SU-DHL-6 (cell line): Measurements from ENCODE around the gene TTL.

ENCODE experiments used
- EZH2phosphoT487 ChIP-seq: fragments of 200-600 bp; sonication (generic), shearing (Covaris generic); conservative IDR thresholded peaks from 2 replicates; pipeline ENCODE4 v1.6.1; 2018; ENCODE audit warnings: mild to moderate bottlenecking, antibody characterized with exemption, low read length, moderate library complexity, mixed read lengths
- TF ChIP-seq, protein P1 (sequence below): fragments of 200-600 bp; sonication (generic); IDR thresholded peaks from one replicate; pipeline ENCODE4 v1.5.1; 2017; ENCODE audit warnings: antibody characterized with exemption, mild to moderate bottlenecking, low read length, moderate library complexity; ENCODE audit not compliant: insufficient read depth, poor library complexity, severe bottlenecking

DNA sequence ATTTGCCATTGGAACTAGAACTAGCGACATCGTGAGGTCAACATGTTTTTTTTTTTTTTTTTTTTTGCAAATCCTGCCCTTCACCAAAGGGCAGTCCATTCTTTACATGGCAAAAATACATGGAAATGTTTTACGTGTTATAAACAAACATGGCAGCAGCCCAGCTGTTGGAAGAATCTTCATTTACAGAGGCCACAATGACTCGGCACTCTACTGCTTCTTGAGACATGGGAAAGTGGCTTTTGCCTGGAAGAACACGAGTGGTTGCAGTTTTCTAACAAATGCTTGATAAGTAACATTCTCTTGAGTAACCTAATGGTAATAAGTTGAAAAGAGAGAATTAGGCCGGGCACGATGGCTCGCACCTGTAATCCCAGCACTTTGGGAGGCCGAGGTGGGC lies 37.5 kb downstream of the TTL start:
- TF ChIP-seq, protein P1, sequence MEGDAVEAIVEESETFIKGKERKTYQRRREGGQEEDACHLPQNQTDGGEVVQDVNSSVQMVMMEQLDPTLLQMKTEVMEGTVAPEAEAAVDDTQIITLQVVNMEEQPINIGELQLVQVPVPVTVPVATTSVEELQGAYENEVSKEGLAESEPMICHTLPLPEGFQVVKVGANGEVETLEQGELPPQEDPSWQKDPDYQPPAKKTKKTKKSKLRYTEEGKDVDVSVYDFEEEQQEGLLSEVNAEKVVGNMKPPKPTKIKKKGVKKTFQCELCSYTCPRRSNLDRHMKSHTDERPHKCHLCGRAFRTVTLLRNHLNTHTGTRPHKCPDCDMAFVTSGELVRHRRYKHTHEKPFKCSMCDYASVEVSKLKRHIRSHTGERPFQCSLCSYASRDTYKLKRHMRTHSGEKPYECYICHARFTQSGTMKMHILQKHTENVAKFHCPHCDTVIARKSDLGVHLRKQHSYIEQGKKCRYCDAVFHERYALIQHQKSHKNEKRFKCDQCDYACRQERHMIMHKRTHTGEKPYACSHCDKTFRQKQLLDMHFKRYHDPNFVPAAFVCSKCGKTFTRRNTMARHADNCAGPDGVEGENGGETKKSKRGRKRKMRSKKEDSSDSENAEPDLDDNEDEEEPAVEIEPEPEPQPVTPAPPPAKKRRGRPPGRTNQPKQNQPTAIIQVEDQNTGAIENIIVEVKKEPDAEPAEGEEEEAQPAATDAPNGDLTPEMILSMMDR, result no peak
- TF ChIP-seq EZH2phosphoT487, result no peak
